Transverse colon (tissue), 4 donors: Measurements from ENCODE around the gene FGFR2. TPM values are rescaled to one million over a fixed set of nuclear protein-coding genes. Genes with fewer than 3 reads are reported as not detected.
A peak's percentile ranks its signal among the peaks of the same experiment; 100 is the strongest.

Experiments used
- DNase-seq: peaks from one replicate; pipeline ENCODE4 v3.0.0-alpha.2; 2019
- H3K27ac ChIP-seq, 4 donors: fragments of 200-600 bp; sonication (generic); 2 replicates each; pipeline ENCODE4 v1.5.1; 2016 to 2018; ENCODE audit warnings: inconsistent platforms in 4 of 4
- H3K27me3 ChIP-seq: fragments of 200-600 bp; sonication (generic); 2 replicates; pipeline ENCODE4 v1.5.1; 2017; ENCODE audit warnings: inconsistent platforms
- H3K36me3 ChIP-seq, 4 donors: fragments of 200-600 bp; sonication (generic); 2 replicates each; pipeline ENCODE4 v1.5.1; 2017 to 2019; ENCODE audit warnings: inconsistent platforms in 4 of 4
- H3K4me1 ChIP-seq, 4 donors: fragments of 200-600 bp; sonication (generic); 2 replicates each; pipeline ENCODE4 v1.5.1; 2017 to 2020; ENCODE audit warnings: inconsistent platforms in 4 of 4
- H3K4me3 ChIP-seq, 4 donors: fragments of 200-600 bp; sonication (generic); 1 replicate in 1 of 4; 2 replicates in 3 of 4; pipeline versions ENCODE4 v1.5.1 to v1.6.1; 2017 to 2019; ENCODE audit warnings: inconsistent platforms in 4 of 4
- H3K9me3 ChIP-seq, 2 donors: fragments of 200-600 bp; sonication (generic); 2 replicates each; pipeline ENCODE4 v1.5.1; 2017 to 2019; ENCODE audit warnings: inconsistent platforms in 2 of 2
- CTCF ChIP-seq, 5 experiments: fragments of 200-600 bp in 3 of 5; fragments of 450-650 bp in 2 of 5; sonication (generic) in 3 of 5; IDR thresholded peaks; 1 replicate in 2 of 5; 2 replicates in 3 of 5; pipeline ENCODE4 v1.5.1; 2016 to 2017; ENCODE audit warnings: antibody characterized with exemption in 5 of 5, inconsistent platforms in 3 of 5, mild to moderate bottlenecking in 2 of 5, moderate library complexity in 1 of 5
- EP300 ChIP-seq: sonication (generic); formaldehyde crosslinking; IDR thresholded peaks from one replicate; pipeline ENCODE4 v1.6.1; 2017; ENCODE audit warnings: antibody characterized with exemption, low read depth
- POLR2A ChIP-seq: fragments of 450-650 bp; IDR thresholded peaks from one replicate; pipeline ENCODE4 v1.6.1; 2016; ENCODE audit warnings: antibody characterized with exemption, mild to moderate bottlenecking, moderate library complexity
- POLR2AphosphoS5 ChIP-seq, 3 donors: sonication (generic); formaldehyde crosslinking; IDR thresholded peaks; one replicate each; pipeline ENCODE4 v1.6.1; 2016; ENCODE audit warnings: antibody characterized with exemption in 3 of 3
- WGBS, 2 donors: methylation state at CpG; one replicate each; pipeline ENCODE4 v1.1.5; 2018; ENCODE audit warnings: low coverage in 1 of 2; 5-methylcytosine and 5-hydroxymethylcytosine counted together
- in situ Hi-C, 4 donors: fragments of 200-750 bp; cut with MboI; loops; one replicate each; pipeline versions ENCODE4 v1.15.0 to v1.15.1; 2017; ENCODE audit warnings: low sequenced_read_pairs in 3 of 4, low pct_ligation_motif_present in 1 of 4, low pct_unique_long_range_greater_than_20kb in 1 of 4
- intact Hi-C: fragments of 100-400 bp; cut with DNase I; formaldehyde crosslinking; loops from one replicate; pipeline ENCODE4 v1.15.1; 2023; ENCODE audit warnings: low total_unique reads
- total RNA-seq, 4 donors: library from RNA; depleted of rRNA; stranded (reverse); fragments of >200 nt; gene quantifications; one replicate each; pipeline ENCODE4 v1.1.0, GENCODE V29; 2016

The FGFR2 gene
- total RNA-seq, 4 donors from 2014 or later, result 30.3 to 114 (median 87.9) TPM

- peak; percentile 37 for DNase-seq
- peak overlapping the region in 2 of 4 donors; percentile 4 to 30 for H3K27ac ChIP-seq
- peaks cover 0 to 6% (median 3%) of the 10 kb centered on the region in 4 donors for H3K36me3 ChIP-seq
- no peaks in the 10 kb centered on the region for H3K9me3 ChIP-seq
- intact Hi-C loops, result no loop called here
- TF ChIP-seq EP300 (no peak), CTCF (IDR thresholded peaks at IDR 0.05) (no peak), POLR2A (no peak), POLR2AphosphoS5 (IDR thresholded peaks at IDR 0.05) (no peak)
- peaks cover 6 to 32% (median 9%) of the 10 kb centered on the region in 4 donors for H3K4me1 ChIP-seq
- H3K4me3 ChIP-seq, result no peak overlapping the region
- in situ Hi-C loops, result no loop called here
- H3K27me3 ChIP-seq, result no peaks in the 10 kb centered on the region
- WGBS, 2 donors, result 47% methylated on average over 3 to 8 of the region's 8 CpGs
Measured at GRCh38 chr10:121553511-121554264, 44.6 kb downstream of the FGFR2 start.

GRCh38 chr10:121552746-121553145, 45.5 kb downstream of the FGFR2 start:
- no peak for DNase-seq
- TF ChIP-seq EP300 (no peak), POLR2AphosphoS5 (IDR thresholded peaks at IDR 0.05) (no peak), POLR2A (no peak)
- in situ Hi-C loops (no loop called here), intact Hi-C loops (no loop called here)
- Histone ChIP-seq H3K27me3 (no peaks in the 10 kb centered on the region), H3K9me3 (no peaks in the 10 kb centered on the region), H3K27ac (no peak overlapping the region), H3K4me3 (no peak overlapping the region), H3K4me1 (peaks cover 6 to 32% (median 9%) of the 10 kb centered on the region in 4 donors), H3K36me3 (peaks cover 0 to 6% (median 3%) of the 10 kb centered on the region in 4 donors)
- WGBS, 2 donors, result 93% methylated on average over 4 of the region's 4 CpGs; no CpG with 5 or more reads in 1 of the 2 donors

GRCh38 chr10:121551210-121551885, 46.9 kb downstream of the FGFR2 start:
- Histone ChIP-seq H3K36me3 (peaks cover 0 to 6% (median 3%) of the 10 kb centered on the region in 4 donors), H3K27ac (no peak overlapping the region), H3K4me1 (peaks cover 0 to 22% (median 9%) of the 10 kb centered on the region in 4 donors), H3K27me3 (no peaks in the 10 kb centered on the region), H3K4me3 (no peak overlapping the region), H3K9me3 (no peaks in the 10 kb centered on the region)
- 89 to 92% methylated on average over 8 to 10 of the region's 10 CpGs for WGBS, 2 donors
- DNase-seq, result no peak
- intact Hi-C loops, result no loop called here
- TF ChIP-seq POLR2A, result no peak
- no peak for TF ChIP-seq CTCF (IDR thresholded peaks at IDR 0.05)
- in situ Hi-C loops, result no loop called here

- H3K27me3 ChIP-seq, result no peaks in the 10 kb centered on the region
- no peaks in the 10 kb centered on the region for H3K9me3 ChIP-seq
- H3K36me3 ChIP-seq, result no peaks in the 10 kb centered on the region
- H3K27ac ChIP-seq, result no peak overlapping the region
- H3K4me3 ChIP-seq, result no peak overlapping the region
- intact Hi-C loops, result no loop called here
- H3K4me1 ChIP-seq, result no peaks in the 10 kb centered on the region
- no peak for DNase-seq
- WGBS, 2 donors, result 71 to 96% methylated on average over 1 to 5 of the region's 5 CpGs
- TF ChIP-seq EP300 (no peak), POLR2AphosphoS5 (IDR thresholded peaks at IDR 0.05) (no peak), CTCF (IDR thresholded peaks at IDR 0.05) (no peak), POLR2A (no peak)
- in situ Hi-C loops, result no loop called here
Measured at GRCh38 chr10:121544301-121544869, 53.9 kb downstream of the FGFR2 start.
